IPS DF 4.7 (cell line): ENCODE data around the gene PSORS1C2.
"Not testable (repeated sequence)": the region's sequence is repeated elsewhere in the genome, so short reads cannot be mapped to it uniquely, and the experiment has no call there.

Experiments used
- DNase-seq: peaks from one replicate; pipeline ENCODE4 v3.0.0-alpha.2; 2013; ENCODE audit warnings: low spot score; ENCODE audit errors: extremely low read depth

The PSORS1C2 gene

DNA sequence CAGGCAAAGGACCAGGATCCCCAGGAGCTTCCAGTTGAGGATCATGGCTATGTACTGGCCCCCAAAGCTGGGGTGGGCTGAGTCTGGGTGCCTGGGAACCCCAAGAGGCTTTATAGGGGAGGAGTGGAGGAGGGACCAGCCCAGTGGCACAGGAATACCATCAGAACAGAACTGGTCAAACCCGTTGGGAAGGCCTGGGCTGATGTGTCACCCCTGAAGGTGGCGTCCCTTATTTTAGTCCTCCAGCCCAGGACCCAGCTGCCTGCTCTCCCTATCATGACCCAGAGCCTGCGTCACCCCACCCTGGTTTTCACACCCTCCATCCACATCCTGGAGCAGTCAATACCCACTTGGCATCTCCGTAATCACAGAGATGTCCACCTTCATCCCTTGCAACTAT lies at the start of gene PSORS1C2:
PSORS1C2 (minus strand) TSS at position 85 of the 400 bp plus-strand sequence; CDS start at position 45, 40 bp downstream.
- DNase-seq, result no peak

DNA sequence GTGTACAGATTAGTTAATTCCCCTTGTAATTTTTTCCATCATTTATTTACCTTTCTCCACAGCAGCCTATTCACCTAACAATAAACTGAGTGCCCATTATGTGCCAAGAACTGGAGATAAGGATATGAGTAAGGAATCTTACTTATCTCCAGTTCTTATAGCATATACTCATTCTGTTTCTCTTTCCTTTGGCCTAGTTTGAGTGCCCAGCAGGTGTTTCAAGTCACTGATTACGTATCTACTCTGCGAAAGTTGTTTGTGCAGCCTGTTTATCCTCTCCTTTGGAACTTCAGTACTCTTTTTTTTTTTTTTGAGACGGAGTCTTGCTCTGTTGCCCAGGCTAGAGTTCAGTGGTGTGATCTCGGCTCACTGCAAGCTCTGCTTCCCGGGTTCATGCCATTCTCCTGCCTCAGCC lies 48.9 kb upstream of the PSORS1C2 start:
- DNase-seq, result no peak

DNA sequence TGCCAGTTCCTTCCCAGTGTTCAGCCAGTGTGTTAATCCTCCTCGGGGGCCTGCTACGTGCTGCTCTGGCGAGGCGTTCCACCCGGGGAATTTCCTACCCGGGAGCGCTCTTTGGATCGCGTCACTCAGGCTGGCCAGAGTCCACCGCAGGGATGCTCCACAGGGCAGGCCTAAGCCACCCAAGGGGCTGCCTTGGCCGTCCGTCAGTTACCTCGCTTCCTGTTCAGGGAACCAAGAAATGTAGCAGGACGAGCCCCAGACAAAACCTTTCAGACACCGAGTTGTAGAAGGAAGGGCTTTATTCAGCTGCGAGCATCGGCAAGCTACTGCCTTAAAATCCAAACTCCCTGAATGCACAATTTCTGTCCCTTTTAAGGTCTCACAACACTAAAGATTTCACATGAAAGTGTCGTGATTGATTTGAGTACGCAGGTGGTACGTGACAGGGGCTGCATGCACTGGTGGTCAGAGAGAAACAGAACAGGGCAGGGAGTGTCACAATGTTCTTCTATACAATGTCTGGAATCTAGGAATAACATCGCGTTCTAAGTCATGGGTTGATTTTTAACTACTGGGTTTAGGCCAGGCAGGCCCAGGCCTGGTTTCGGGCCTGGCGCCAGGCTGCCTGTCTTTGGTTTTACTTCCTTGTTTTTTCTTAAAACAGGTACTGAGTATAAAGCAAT lies 47.3 kb upstream of the PSORS1C2 start:
- no peak for DNase-seq

DNA sequence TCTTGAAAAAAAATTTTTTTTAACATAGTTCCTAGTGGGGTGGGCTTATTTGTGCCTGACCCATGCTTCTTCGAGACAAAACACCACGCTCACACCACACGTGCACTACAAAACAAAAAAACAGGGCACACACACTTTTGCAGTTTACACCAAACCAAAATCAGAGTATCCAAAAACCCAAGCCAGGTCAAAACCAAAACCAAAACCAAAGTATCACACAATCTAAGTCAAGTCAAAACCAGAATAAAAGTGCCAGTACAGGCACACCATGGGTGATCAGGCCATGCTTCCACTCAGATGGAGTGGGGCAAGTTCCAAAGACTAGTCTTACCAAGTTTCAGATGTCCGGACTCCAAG lies 46.8 kb upstream of the PSORS1C2 start:
- DNase-seq, result not testable (repeated sequence)

DNA sequence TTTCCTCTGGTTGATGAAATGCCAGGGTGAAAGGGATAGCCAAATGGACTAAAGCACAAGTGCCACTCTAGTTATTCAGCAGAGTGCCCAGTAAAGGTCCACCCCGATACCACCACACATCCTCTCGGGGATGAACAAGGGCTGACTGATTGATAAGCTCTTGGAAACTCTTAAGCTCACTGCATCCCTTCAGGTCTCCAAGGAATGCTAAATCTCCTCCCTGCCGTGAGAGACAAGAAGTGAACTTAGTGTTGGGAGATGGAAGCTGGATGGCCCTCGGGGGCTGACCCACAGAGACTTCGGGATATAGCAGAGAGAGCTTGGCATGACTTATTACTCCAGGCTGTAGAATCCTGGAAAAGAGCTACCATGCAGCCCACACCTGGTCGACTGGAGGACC lies 45.0 kb upstream of the PSORS1C2 start:
- not testable (repeated sequence) for DNase-seq

DNA sequence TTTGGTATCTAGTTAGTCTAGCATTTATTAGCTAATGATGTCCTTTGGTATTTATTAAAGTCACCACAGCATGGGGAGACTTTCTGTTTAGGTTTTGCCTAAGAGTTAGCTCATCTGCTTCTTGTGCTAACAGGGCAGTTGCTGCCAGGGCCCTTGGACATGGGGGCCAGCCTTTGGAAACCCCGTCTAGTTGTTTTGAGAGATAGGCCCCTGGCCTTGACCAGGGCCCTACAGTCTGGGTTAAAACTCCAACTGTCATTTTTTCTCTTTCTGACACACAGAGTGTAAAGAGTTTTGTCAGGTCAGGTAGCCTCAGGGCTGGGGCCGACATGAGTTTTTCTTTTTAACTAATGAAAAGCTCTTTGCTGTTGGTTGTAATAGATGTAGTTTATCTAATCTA lies 44.4 kb upstream of the PSORS1C2 start:
- not testable (repeated sequence) for DNase-seq

DNA sequence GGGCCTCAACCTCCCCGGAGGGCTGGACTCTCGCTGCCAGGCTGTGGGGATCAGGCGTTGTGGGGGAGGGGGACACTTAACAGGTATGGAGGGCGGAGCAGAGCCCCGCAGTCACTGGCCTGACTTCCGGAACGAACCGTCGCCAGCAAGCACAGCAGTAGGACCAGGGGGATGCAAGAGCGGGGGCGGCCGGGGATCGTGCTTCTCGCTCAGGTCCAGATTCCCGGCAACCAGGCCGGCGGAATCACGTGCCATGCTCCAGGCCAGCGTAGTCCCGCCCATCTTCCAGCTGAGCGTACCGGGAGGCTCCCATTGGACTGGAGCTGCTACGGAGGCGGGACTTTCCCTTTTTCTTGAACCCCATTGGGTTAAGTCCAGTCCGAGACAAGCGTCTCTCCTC lies 41.6 kb upstream of the PSORS1C2 start:
- no peak for DNase-seq

DNA sequence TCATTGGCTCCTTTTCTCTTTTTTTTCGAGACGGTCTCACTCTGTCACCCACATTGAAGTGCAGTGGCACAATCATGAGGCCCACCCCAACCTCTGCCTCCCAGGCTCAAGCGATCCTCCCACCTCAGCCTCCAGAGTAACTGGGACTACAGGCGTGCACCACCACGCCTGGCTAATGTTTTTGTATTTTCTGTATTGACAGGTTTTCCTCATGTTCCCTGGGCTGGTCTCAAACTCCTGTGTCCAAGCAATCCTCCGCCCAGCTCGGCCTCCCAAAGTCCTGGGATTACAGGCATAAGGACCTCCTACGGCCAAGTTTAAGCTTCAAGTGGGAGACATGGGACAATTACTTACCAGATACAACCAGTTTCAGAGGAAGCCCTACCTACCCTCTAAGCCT lies 41.0 kb upstream of the PSORS1C2 start:
- no peak for DNase-seq

DNA sequence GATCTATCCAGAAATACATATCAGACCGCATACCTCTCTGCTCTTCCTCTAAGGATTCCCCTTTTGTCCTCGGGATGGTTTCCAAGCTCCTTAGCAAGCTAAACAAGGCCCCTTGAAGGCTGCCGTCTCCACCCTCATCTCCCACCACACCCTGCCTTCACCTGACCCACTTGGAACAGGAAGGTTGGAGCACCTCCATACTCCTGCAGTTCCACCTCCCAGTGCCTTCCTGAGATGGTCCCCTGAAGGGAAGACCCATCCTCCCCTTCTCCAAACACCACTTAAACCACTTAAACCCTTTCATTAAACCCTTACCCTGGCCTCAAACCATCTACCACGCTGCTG lies 40.1 kb upstream of the PSORS1C2 start:
- no peak for DNase-seq

DNA sequence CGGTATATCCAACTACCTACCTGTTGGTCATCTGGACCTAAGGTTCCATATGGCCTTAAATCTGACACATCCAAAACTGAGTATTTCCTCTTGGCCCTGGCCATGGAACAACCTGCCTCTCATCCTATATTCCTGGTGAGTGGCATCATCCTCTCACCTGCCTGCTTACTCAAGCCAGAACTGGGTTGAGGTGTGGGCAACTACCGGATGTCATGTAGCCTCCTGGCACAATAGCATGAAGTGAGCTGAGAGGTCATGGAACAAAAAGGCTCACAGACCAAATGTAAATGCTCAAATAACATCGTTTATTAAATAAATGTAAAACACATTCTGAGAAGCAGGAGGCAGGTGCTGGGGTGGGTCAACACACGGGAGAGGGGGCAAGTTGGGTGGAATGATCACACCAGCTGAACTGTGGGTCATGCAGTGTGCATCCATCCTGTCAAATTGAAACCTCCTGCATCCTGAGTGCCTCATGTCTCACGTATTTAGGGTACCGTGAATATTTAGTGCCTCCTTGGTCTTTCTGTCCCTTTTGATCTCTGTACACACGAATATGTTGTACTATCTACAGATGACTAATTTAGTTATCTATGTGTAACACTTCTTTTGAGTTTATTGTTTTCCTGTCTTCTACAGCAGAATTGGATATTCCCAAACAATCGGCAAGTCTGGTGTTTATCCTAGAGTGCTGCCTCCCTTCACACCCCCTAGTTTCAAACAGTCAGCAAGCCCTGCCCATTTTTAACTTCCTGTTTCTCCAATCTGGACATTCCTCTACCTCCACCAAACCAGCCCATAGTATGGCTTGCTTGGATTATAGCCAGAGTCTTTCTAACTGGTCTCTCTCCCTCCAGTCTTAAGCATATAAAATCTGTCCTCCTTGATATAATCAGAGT lies 39.5 kb upstream of the PSORS1C2 start:
- DNase-seq, result no peak

DNA sequence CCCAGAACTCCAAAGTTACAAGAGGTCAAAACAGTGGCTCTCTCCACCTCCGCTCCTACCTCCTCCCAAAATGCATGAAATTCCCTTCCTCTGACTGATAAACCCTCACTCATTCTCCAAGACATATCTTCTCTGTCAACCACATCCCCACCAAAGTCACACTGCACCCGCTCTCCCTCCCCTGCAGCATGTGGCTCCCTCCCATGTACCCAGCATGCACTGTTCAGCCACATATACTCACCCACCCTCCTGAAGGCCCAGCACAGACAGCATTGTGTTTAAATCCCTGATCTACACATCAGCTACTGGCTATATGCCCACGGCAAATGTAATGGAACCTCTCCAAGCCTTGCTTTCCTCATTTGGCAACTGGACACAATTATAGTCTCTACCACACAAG lies 37.1 kb upstream of the PSORS1C2 start:
- DNase-seq, result no peak

DNA sequence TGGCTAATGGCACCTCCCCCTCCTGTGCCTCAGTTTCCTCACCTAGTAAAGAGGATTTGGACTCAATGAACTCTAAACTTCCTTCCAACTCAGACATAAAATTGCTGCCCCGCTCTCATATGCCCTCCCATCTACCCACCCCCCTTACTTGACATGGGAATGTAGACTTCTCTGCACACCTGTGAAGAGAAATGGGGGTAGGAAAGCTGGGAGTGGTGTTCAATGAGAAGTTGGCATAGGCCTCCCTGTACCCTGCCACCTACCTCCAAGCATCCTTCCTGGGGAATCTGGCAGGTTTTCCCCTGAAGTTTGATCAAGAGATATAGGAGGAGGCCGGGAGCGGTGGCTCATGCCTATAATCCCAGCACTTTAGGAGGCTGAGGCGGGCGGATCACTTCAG lies 35.5 kb upstream of the PSORS1C2 start:
- no peak for DNase-seq

DNA sequence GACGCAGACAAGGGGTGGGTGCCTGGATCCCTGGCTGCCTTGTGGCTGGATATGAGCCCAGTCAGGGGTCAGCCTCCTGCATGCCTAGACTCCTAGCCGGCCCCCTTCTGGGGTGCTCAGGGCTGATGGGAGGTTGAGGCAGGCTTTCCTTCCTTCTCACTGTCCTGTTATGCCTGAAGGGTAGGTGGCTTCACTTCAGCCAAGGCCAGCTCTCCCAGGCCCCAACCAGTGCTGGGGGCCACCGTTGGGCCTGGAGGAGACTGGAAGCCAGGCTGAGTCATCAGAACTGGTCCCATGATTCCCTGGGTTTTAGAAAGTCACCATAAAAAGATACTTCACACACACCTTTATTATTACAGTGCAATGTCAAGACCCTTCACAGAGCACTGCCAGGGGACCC lies 34.5 kb upstream of the PSORS1C2 start:
- DNase-seq, result no peak

DNA sequence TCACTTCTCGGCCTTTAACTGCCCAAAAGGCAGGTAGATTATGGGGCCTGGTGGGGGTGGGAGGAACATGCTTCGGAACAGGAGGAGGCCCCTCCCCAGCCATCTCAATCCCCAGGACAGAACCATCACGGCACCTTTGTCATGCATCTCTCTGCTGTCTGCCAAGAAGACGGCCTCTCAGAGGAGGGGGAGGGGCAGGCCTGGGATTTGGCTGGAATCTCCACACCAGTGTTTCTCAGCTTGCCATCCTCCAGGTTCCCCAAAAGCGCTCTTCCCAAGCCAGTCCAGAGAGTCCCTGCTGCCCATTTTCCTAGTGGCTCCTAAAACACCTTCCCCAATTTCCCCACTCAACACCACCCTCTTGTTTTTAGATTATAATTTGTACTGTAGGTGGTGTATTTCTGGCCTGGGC lies 34.1 kb upstream of the PSORS1C2 start:
- peak; percentile 95 for DNase-seq

DNA sequence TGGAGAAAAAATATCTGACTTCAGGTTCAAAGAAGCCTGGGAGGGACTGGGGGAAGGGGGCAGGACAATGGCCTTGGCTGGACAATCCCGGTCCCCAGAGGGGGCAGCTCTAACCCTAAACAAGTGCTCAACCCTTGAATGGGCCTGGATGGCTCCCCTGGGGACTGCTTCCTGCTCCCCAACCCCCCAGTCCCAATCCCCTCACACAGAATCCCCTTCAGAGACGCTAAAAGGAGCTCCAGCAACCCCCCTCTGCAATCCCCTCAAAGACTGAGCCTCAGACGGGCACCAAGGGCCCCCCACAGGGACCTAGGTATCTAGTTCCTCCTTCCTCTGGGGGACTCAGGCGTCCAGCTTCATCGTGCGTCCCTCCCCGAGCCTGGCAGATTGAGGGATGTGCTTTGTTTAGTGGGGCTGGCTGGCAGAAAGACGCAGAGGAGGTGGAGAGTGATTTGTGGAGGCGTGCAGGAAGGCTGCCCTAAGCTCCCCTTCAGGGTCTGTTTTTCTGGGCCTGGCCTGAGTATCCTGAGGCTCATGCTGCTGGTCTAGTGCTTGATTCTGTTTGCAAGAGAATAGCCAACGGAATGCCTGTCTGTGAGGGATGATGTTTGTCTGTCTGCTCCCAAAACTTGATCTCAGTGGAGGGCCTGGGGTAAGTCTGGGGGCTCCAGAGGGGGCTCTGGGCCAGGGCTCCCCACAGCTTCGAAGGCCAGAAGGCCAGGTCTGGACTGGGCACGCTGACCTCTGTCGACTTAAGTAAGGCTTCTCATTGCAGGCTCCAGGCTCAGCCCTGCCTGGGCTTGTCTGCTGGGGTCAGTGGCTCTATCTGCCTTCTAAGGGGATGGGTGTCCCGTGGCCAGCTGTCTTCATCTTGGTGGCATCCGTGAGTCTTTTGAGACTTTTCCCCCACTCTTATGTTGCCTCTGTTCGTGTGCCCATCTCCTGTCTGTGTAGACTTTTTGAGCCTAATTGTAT lies 33.4 kb upstream of the PSORS1C2 start:
- peak; percentile 95 for DNase-seq

DNA sequence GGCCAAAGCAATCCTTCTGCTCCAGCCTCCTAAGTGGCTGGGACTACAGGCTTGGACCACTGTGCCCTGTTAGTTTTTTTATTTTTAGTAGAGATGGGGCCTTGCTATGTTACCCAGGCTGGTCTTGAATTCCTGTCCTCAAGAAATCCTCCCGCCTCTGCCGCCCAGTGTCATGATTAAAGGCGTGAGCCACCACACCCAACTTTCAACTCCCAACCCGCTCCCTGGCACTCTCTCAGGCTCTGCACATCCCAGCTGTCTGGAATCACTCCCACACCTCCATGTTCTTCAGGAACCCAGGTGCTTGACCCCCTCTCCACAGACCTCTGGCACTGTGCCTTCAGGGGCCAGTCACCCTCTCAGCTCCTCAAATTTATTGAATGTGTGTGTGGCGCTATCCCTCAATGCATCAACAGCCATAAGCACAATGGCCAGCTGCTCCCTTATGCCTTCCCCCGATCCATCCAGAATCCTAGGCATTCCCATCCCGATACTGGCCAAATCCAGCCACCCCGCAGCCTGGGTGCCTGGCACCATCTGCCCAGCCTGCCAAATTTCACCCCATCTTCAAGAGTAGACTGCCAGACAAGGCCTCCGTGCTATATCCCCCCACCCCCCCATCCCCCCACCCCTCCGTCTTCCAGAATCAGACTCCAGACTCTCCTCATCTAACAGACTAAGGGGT lies 32.3 kb upstream of the PSORS1C2 start:
- DNase-seq, result no peak

DNA sequence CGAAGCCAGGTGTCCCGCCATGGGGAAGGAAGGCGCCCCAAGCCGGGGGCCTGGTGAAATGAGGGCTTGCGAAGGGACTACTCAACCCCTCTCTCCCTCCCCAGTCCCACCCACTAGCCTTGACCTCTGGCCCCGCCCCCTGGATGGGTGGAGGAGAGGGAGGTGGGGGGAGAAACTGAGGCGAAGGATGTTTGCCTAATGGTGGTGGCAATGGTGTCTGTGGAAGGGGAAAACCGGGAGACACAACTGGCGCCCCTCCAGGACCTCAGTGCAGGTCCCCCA lies 31.7 kb upstream of the PSORS1C2 start, which contains the start of gene POU5F1:
POU5F1 (minus strand) TSS at position 83 of the 282 bp plus-strand sequence; CDS start at position 21, 62 bp downstream.
- no peak for DNase-seq

DNA sequence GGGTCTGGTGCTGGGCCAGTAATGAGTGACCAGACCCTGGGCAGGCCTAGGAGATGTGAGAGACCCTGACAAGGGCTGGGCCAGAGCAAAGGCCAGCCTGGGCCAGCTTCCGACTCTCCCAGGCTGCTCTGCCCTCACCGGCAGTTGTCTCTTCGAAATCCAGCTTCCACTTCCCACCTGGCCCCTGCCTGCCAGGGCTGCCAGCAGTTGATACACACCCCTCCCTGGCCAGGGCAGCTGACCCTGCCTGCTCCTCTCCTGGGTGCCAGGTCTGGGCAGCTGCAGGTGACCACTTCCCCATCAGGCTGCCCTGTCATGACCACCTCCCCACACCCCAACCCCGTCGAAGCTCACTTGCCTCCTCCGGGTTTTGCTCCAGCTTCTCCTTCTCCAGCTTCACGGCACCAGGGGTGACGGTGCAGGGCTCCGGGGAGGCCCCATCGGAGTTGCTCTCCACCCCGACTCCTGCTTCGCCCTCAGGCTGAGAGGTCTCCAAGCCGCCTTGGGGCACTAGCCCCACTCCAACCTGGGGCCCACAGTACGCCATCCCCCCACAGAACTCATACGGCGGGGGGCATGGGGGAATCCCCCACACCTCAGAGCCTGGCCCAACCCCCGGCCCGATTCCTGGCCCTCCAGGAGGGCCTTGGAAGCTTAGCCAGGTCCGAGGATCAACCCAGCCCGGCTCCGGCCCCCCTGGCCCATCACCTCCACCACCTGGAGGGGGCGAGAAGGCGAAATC lies 31.2 kb upstream of the PSORS1C2 start:
- not testable (repeated sequence) for DNase-seq

DNA sequence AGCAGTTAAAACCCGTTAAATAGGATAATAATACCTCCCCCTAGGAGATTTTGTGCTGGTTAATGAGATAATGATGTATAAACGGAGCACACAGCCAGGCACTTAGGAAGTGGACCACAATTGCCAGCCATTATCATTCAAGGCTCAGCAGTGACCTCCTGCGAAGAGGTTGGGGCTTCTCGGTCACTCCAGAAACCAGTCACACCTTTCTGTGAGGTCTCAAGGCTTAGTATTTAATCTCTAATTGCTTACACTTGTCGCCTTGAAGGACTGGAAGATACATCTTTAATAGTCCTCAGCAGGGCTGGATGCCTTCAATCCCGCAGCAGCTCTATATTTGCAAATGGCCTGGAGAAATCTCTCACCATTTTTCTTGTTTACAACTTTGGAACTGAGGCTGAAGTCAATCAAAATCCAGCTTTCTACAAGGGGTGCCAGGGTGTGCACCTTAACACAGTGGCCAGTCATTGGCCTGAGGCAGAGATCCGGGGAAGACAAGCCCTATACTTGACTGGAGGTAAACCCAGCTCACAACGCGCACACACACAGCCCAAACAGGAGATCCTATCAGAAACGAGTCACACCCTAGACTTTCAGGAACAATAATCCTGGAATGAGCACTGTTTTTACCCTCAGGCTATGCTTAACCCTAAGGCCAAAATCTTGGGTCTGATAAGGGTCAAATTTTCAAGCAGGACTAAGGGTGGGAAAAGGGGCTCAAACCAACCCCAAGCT lies 30.4 kb upstream of the PSORS1C2 start:
- no peak for DNase-seq

DNA sequence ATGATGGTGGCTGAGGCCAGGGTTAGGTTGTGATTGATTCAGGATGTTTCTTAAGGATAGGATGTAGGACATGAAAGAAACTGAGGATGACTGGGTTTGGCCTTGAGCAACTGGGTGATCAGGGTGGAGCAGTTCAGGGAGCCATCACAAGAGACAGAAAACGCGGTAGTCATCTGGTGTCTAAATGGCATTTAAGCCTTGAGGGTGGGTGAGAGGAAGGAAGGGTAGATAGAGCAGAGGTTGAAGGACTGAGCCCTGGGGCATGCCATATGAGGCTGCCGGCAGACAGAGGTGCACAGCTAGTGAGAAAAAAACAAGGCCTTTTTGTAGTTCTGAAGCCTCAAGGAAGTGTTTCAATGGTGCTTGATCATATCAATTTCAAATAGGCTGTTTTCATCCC lies 29.7 kb upstream of the PSORS1C2 start:
- no peak for DNase-seq
